ENCODE measurements around the gene LKAAEAR1. TPM values are rescaled to one million over a fixed set of nuclear protein-coding genes. Genes with fewer than 3 reads are reported as not detected.

The LKAAEAR1 gene
- total RNA-seq, 1 experiment from 2014 or later, result 1.7 TPM

DNA sequence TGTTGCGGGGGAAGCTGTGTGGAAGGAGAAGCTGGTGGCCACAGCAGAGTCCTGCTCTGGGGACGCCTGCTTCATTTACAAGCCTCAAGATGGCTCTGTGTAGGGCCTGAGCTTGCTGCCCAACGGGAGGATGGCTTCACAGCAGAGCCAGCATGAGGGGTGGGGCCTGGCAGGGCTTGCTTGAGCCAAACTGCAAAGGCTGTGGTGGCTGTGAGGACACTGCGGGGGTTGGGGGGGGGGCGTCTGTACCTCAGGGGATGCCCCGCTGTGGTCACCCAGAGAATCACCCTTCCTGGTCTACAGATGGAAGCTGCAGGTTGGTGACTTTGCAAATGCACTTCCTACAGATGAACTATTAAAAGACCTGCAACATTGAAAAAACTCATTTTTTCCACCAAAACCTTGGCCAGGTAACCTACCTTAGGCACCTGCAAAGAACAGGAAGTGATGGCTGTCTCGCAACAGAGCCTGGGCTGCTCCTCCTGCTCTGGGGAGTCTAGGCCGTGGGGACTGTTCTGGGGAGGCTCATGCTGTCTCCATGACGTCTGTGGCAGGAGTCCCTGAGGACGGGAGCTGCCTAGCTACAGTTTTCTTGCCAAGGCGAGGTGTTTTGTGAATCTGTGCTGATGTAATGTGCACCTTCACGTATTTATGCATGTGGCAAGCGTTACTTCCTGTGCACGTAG is 15.8 kb upstream of the LKAAEAR1 start:
- DNase-seq (ENCODE audit: low spot score) (no peak), ATAC-seq (no peak)
- Mint-ChIP-seq H3K27ac (no peak overlapping the region), H3K9me3 (peaks cover 13% of the 10 kb centered on the region), H3K4me1 (peaks cover 8% of the 10 kb centered on the region), H3K4me3 (no peak overlapping the region), H3K27me3 (ENCODE audit: low read depth) (peaks cover 22% of the 10 kb centered on the region), H3K36me3 (peaks cover 6% of the 10 kb centered on the region)
- no peak for TF ChIP-seq EMX1 (CRISPR knock-in tag; IDR thresholded peaks at IDR 0.05)
- TF ChIP-seq, protein P1, sequence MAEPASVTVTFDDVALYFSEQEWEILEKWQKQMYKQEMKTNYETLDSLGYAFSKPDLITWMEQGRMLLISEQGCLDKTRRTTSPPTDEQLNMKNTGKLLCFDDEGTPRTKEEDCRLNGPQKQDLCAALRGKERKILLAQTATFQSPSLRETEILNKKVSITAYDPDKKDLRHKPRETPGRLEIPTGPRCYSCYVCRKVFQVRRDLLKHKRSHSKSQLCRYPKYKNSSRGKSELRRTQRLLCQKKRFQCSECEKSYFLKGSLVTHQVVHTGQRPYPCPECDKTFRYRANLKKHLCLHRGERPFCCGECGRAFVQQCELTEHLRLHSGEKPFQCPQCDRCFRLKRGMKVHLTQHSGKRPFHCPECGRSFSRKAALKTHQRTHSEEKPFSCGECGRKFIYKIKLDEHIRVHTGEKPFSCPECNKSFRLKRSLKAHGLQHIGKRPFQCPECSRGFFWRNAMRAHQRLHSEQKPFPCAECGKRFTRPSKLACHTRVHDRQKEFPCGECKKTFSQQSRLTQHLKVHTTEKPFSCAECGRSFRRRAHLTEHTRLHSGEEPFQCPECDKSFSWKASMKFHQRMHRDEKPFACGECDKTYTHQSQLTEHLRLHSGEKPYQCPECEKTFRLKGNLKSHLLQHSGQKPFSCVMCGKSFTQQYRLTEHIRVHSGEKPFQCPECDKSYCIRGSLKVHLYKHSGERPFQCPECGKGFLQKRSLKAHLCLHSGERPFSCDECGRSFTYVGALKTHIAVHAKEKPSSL (CRISPR knock-in tag; conservative IDR thresholded peaks at IDR 0.05), result no peak
- TF ChIP-seq, protein P2, sequence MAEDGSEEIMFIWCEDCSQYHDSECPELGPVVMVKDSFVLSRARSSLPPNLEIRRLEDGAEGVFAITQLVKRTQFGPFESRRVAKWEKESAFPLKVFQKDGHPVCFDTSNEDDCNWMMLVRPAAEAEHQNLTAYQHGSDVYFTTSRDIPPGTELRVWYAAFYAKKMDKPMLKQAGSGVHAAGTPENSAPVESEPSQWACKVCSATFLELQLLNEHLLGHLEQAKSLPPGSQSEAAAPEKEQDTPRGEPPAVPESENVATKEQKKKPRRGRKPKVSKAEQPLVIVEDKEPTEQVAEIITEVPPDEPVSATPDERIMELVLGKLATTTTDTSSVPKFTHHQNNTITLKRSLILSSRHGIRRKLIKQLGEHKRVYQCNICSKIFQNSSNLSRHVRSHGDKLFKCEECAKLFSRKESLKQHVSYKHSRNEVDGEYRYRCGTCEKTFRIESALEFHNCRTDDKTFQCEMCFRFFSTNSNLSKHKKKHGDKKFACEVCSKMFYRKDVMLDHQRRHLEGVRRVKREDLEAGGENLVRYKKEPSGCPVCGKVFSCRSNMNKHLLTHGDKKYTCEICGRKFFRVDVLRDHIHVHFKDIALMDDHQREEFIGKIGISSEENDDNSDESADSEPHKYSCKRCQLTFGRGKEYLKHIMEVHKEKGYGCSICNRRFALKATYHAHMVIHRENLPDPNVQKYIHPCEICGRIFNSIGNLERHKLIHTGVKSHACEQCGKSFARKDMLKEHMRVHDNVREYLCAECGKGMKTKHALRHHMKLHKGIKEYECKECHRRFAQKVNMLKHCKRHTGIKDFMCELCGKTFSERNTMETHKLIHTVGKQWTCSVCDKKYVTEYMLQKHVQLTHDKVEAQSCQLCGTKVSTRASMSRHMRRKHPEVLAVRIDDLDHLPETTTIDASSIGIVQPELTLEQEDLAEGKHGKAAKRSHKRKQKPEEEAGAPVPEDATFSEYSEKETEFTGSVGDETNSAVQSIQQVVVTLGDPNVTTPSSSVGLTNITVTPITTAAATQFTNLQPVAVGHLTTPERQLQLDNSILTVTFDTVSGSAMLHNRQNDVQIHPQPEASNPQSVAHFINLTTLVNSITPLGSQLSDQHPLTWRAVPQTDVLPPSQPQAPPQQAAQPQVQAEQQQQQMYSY (CRISPR knock-in tag; IDR thresholded peaks at IDR 0.05), result no peak
- TF ChIP-seq MYBL2 (CRISPR knock-in tag; IDR thresholded peaks at IDR 0.05), result no peak
- TF ChIP-seq, protein P3, sequence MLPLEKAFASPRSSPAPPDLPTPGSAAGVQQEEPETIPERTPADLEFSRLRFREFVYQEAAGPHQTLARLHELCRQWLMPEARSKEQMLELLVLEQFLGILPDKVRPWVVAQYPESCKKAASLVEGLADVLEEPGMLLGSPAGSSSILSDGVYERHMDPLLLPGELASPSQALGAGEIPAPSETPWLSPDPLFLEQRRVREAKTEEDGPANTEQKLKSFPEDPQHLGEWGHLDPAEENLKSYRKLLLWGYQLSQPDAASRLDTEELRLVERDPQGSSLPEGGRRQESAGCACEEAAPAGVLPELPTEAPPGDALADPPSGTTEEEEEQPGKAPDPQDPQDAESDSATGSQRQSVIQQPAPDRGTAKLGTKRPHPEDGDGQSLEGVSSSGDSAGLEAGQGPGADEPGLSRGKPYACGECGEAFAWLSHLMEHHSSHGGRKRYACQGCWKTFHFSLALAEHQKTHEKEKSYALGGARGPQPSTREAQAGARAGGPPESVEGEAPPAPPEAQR (CRISPR knock-in tag; IDR thresholded peaks at IDR 0.05), result no peak
- TF ChIP-seq KAT7 (CRISPR knock-in tag; IDR thresholded peaks at IDR 0.05; ENCODE audit: borderline replicate concordance), result no peak
- CTCF ChIA-PET, result interaction anchor here (0.9 to 4.7 kb wide), 3 partner anchors 15 to 20 kb away, joined by 4 to 77 read pairs (median 75); partner anchors contain the start of gene LKAAEAR1
- POLR2A ChIA-PET, result no interaction called here

DNA sequence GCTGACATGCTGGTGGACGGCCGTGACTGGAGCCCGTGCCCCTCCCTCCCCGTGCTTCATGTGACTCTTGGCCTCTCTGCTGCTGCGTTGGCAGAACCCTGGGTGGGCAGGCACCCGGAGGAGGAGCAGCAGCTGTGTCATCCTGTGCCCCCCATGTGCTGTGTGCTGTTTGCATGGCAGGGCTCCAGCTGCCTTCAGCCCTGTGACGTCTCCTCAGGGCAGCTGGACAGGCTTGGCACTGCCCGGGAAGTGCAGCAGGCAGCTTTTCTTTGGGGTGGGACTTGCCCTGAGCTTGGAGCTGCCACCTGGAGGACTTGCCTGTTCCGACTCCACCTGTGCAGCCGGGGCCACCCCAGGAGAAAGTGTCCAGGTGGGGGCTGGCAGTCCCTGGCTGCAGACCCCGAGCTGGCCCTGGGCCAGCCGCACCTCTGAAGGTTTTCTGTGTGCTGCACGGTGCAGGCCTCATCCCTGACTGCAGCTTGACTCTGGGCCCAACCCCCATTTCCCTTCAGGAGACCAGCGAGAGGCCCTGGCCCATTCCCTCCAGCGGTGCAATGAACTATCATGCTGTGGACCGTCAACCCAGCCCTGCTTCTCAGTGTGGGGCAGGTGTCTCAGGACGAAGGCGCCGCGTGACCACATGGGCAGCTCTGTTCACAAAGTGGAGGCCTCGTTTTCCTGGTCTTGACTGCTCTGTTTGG is 15.0 kb upstream of the LKAAEAR1 start:
- ChIA-PET CTCF (interaction anchor here (0.9 to 4.7 kb wide), 4 partner anchors 15 to 60 kb away, joined by 3 to 77 read pairs (median 40); partner anchors contain the start of gene LKAAEAR1), POLR2A (no interaction called here)
- Mint-ChIP-seq H3K4me3 (no peak overlapping the region), H3K36me3 (peaks cover 6% of the 10 kb centered on the region), H3K27ac (no peak overlapping the region), H3K27me3 (ENCODE audit: low read depth) (peaks cover 22% of the 10 kb centered on the region), H3K4me1 (peaks cover 8% of the 10 kb centered on the region), H3K9me3 (peaks cover 13% of the 10 kb centered on the region)
- no peak for ATAC-seq
- DNase-seq (ENCODE audit: low spot score), result no peak
- no peak for TF ChIP-seq NR2C2 (CRISPR knock-in tag; IDR thresholded peaks at IDR 0.05)
- TF ChIP-seq, protein P4, sequence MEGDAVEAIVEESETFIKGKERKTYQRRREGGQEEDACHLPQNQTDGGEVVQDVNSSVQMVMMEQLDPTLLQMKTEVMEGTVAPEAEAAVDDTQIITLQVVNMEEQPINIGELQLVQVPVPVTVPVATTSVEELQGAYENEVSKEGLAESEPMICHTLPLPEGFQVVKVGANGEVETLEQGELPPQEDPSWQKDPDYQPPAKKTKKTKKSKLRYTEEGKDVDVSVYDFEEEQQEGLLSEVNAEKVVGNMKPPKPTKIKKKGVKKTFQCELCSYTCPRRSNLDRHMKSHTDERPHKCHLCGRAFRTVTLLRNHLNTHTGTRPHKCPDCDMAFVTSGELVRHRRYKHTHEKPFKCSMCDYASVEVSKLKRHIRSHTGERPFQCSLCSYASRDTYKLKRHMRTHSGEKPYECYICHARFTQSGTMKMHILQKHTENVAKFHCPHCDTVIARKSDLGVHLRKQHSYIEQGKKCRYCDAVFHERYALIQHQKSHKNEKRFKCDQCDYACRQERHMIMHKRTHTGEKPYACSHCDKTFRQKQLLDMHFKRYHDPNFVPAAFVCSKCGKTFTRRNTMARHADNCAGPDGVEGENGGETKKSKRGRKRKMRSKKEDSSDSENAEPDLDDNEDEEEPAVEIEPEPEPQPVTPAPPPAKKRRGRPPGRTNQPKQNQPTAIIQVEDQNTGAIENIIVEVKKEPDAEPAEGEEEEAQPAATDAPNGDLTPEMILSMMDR (IDR thresholded peaks at IDR 0.05), result no peak
- TF ChIP-seq FOXP1 (CRISPR knock-in tag; IDR thresholded peaks at IDR 0.05; ENCODE audit: borderline replicate concordance), result no peak
- TF ChIP-seq ETV6 (CRISPR knock-in tag; IDR thresholded peaks at IDR 0.05), result no peak
- TF ChIP-seq JUN (CRISPR knock-in tag; IDR thresholded peaks at IDR 0.05), result no peak
- TF ChIP-seq SMAD4 (CRISPR knock-in tag; IDR thresholded peaks at IDR 0.05), result no peak
- TF ChIP-seq, protein P5, sequence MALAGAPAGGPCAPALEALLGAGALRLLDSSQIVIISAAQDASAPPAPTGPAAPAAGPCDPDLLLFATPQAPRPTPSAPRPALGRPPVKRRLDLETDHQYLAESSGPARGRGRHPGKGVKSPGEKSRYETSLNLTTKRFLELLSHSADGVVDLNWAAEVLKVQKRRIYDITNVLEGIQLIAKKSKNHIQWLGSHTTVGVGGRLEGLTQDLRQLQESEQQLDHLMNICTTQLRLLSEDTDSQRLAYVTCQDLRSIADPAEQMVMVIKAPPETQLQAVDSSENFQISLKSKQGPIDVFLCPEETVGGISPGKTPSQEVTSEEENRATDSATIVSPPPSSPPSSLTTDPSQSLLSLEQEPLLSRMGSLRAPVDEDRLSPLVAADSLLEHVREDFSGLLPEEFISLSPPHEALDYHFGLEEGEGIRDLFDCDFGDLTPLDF (CRISPR knock-in tag; IDR thresholded peaks at IDR 0.05), result no peak
- TF ChIP-seq, protein P1 (CRISPR knock-in tag; conservative IDR thresholded peaks at IDR 0.05), result no peak
- TF ChIP-seq TEAD4 (CRISPR knock-in tag; IDR thresholded peaks at IDR 0.05), result no peak
- TF ChIP-seq ZNF219 (CRISPR knock-in tag; IDR thresholded peaks at IDR 0.05; ENCODE audit: borderline replicate concordance), result no peak
- TF ChIP-seq NFATC4 (CRISPR knock-in tag; IDR thresholded peaks at IDR 0.05), result no peak
- TF ChIP-seq, protein P6, sequence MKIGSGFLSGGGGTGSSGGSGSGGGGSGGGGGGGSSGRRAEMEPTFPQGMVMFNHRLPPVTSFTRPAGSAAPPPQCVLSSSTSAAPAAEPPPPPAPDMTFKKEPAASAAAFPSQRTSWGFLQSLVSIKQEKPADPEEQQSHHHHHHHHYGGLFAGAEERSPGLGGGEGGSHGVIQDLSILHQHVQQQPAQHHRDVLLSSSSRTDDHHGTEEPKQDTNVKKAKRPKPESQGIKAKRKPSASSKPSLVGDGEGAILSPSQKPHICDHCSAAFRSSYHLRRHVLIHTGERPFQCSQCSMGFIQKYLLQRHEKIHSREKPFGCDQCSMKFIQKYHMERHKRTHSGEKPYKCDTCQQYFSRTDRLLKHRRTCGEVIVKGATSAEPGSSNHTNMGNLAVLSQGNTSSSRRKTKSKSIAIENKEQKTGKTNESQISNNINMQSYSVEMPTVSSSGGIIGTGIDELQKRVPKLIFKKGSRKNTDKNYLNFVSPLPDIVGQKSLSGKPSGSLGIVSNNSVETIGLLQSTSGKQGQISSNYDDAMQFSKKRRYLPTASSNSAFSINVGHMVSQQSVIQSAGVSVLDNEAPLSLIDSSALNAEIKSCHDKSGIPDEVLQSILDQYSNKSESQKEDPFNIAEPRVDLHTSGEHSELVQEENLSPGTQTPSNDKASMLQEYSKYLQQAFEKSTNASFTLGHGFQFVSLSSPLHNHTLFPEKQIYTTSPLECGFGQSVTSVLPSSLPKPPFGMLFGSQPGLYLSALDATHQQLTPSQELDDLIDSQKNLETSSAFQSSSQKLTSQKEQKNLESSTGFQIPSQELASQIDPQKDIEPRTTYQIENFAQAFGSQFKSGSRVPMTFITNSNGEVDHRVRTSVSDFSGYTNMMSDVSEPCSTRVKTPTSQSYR (CRISPR knock-in tag; IDR thresholded peaks at IDR 0.05), result no peak

All from WTC11 (cell line).